Gastroesophageal sphincter (tissue), 3 donors: ENCODE data around the gene PREX1.

Source experiments
- CTCF ChIP-seq, 4 experiments: fragments of 200-600 bp in 2 of 4; fragments of 450-650 bp in 2 of 4; sonication (generic) in 1 of 4; IDR thresholded peaks; one replicate each; pipeline ENCODE4 v1.5.1; 2017 to 2019; ENCODE audit warnings: antibody characterized with exemption in 4 of 4, mild to moderate bottlenecking in 2 of 4, moderate library complexity in 2 of 4
- POLR2AphosphoS5 ChIP-seq: sonication (generic); formaldehyde crosslinking; IDR thresholded peaks from one replicate; pipeline ENCODE4 v1.6.1; 2017; ENCODE audit warnings: antibody characterized with exemption

- no peak for TF ChIP-seq POLR2AphosphoS5
- no peak for TF ChIP-seq CTCF (IDR thresholded peaks at IDR 0.05)
Observed at GRCh38 chr20:48738094-48738398, 89.8 kb downstream of the PREX1 start.
